Stimulated activated CD4-positive, alpha-beta T cell treated with anti-CD3 and anti-CD28 coated beads, Interleukin-1b, Interleukin-23, amount 100 ng/mL, for 48 hours (primary cell): ENCODE measurements around the gene MBNL1.

Experiments
- DNase-seq: peaks from one replicate; pipeline ENCODE4 v3.0.0-alpha.2; 2020

Gene MBNL1

DNA sequence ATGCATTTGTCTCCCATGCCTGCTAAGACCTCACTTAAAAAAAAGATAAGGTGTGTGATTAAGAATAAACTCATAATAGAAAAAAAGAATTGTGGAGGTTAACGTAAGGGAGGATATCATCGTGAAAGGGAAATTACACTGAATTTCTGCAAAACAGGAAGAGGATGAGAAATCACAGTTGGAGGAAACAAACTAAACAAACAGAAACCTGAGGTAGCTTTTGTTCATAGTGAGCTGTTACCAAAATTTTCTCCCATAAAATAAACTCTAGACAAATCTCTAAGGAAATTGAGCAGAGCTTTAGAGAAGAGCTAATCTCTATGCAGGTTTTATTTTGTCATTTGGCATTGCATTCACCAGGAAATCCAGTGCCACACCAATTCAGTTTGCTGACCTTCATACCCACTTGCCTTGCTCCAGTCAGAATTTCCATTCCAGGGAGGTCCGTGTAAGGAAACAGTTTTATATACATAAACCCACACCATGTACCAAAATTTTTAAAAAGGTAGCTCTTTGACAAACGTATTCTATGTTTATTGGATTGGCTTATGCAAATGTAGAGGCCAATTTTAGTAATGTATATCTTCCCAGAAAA, 231.2 kb downstream of the MBNL1 start:
- no peak for DNase-seq

DNA sequence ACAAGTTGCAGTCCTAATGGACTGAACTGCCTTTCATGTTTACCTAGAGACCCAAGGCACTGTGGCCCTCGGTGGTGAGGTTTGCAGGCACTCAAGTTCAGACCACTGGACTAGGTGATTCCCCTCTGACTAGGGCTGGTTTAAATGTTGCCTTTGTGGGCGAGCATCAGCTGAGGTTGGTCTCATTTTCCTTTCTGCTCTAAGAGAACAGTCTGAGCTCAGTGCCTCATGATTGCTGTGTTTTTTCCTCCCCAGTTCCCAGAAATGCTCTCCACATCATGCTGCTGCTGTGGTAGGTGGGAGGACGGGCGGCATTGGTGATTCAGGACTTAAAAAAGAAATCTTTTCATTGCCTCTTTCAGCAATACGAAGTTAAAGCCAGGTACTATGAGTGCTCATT, 237.2 kb downstream of the MBNL1 start:
- DNase-seq: peak; percentile 51

DNA sequence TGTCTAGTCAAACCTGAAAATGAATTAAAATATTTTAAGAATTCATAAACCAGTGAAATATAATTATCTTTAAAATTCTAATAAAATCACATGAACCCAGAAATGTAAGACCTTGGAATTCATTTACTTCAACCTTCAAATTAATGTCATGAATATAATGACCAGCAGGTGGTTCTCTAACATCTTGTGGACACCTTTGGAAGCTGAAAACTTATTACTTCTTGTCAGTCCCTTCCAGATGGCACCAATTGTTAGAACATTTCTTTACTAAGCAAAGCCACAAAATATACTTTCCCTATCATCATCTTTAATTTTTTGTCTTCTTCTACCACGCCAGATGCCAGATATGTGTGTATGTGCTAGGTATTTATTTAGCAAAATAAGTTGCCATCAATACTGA, 240.0 kb downstream of the MBNL1 start:
- no peak for DNase-seq

DNA sequence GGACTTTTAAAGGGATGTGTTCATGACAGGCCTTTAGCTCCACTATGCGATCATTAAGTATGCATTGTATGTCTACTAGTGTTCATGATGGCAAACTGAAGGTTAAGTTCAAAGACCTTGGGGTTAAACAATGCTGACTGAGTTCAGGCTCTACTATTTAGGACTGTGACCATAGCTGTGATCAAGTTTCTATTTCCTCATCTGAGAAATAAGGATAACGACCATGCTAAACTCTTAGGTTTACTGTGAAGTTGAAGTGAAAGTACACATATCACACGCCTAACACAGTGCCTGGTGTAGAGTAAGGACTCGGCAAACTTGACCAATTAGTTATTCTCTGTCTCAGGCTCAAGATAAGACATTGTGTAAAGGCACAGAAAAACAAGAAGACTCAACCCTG, 243.2 kb downstream of the MBNL1 start:
- no peak for DNase-seq

DNA sequence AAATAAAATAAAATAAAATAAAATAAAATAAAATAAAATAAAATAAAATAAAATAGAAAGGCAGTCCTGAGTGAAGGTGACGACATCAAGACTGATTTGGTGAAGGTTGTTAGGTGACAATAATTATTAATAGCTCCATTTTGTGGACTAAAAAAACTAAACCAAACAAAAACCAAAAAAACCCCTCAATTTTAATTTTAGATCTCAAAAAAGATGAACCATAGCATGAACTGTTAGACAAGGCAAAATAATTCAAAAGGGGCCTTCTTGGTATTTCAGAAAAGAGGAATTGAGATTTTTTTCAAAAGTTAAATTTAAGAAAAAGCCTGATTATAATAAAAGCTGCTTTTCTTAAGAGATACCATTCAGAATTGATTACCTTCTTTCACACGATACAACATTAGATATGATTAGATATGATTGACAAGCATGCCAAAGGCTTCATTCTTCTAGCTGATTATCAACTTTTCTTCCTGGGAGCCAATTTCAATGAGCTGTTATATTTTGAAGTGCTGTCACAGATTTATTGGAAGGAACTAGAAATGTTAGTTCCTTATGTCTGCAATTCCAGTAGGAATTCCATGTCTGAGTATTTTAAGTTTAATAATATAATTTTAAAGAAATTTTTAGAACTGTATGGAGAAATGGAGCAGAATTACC, 244.7 kb downstream of the MBNL1 start:
- DNase-seq: no peak
